A549 (cell line): ENCODE measurements around the gene SLC39A3. TPM values are rescaled to one million over a fixed set of nuclear protein-coding genes. Genes with fewer than 3 reads are reported as not detected.

Source experiments
- CBX8 ChIP-seq: fragments of 200-600 bp; sonication (generic); IDR thresholded peaks from 2 replicates; pipeline ENCODE4 v1.6.1; 2016
- CHD2 ChIP-seq: fragments of 150-350 bp; IDR thresholded peaks from 2 replicates; pipeline ENCODE4 v1.6.1; 2014; ENCODE audit warnings: low read length; ENCODE audit not compliant: partially characterized antibody
- CHD4 ChIP-seq: fragments of 200-600 bp; sonication (generic); IDR thresholded peaks from 2 replicates; pipeline ENCODE4 v1.6.1; 2016; ENCODE audit warnings: antibody characterized with exemption, mild to moderate bottlenecking, borderline replicate concordance
- EHMT2 ChIP-seq: fragments of 200-600 bp; sonication (generic); IDR thresholded peaks from 2 replicates; pipeline ENCODE4 v1.6.1; 2016; ENCODE audit warnings: antibody characterized with exemption, low read depth, mild to moderate bottlenecking, moderate library complexity
- FOSB ChIP-seq: fragments of 250-450 bp; sonication (Bioruptor Pico); IDR thresholded peaks from 2 replicates; pipeline ENCODE4 v1.5.0; 2020; ENCODE audit warnings: mild to moderate bottlenecking, moderate library complexity
- HMGXB4 ChIP-seq: fragments of 250-450 bp; sonication (Bioruptor Pico); IDR thresholded peaks from 2 replicates; pipeline ENCODE4 v1.5.0; 2021; ENCODE audit warnings: mild to moderate bottlenecking, moderate library complexity, borderline replicate concordance
- HOXB13 ChIP-seq: fragments of 250-450 bp; sonication (Bioruptor Pico); IDR thresholded peaks from 2 replicates; pipeline ENCODE4 v1.5.0; 2020; ENCODE audit warnings: low read depth, mild to moderate bottlenecking, moderate library complexity
- JUN ChIP-seq, 2 experiments: fragments of >200 bp; sonication (Bioruptor Twin); formaldehyde crosslinking; IDR thresholded peaks; 2 replicates in 1 of 2; 3 replicates in 1 of 2; pipeline ENCODE4 v1.6.1; 2016 to 2017
- MYC ChIP-seq: IDR thresholded peaks from 2 replicates; pipeline ENCODE4 v1.6.1; 2012; ENCODE audit warnings: mild to moderate bottlenecking, inconsistent platforms, low read length, improper control_type of control experiment, borderline replicate concordance
- NFE2L2 ChIP-seq: fragments of 150-350 bp; conservative IDR thresholded peaks from 2 replicates; pipeline ENCODE4 v1.6.1; 2014; ENCODE audit warnings: low read length
- NR3C1 ChIP-seq: fragments of >200 bp; sonication (Bioruptor Twin); formaldehyde crosslinking; IDR thresholded peaks from 3 replicates; pipeline ENCODE4 v1.6.1; 2017
- PBX3 ChIP-seq: IDR thresholded peaks from 2 replicates; pipeline ENCODE4 v1.6.1; 2012
- PHF8 ChIP-seq: fragments of 200-600 bp; sonication (generic); IDR thresholded peaks from 2 replicates; pipeline ENCODE4 v1.6.1; 2016; ENCODE audit warnings: low read depth, mild to moderate bottlenecking, antibody characterized with exemption, moderate library complexity, borderline replicate concordance
- POLR2A ChIP-seq: IDR thresholded peaks from 2 replicates; pipeline ENCODE4 v1.6.1; 2012; ENCODE audit warnings: mild to moderate bottlenecking, low read length
- POLR2AphosphoS2 ChIP-seq: conservative IDR thresholded peaks from 2 replicates; pipeline ENCODE4 v1.6.1; 2012; ENCODE audit warnings: low read length, improper control_type of control experiment, inconsistent platforms
- RCOR1 ChIP-seq: fragments of 150-350 bp; IDR thresholded peaks from 2 replicates; pipeline ENCODE4 v1.6.1; 2014; ENCODE audit warnings: antibody characterized with exemption, low read length, low read depth
- SREBF2 ChIP-seq: fragments of 450-650 bp; IDR thresholded peaks from 2 replicates; pipeline ENCODE4 v1.6.1; 2014; ENCODE audit warnings: mild to moderate bottlenecking, moderate library complexity
- TP53 ChIP-seq: fragments of 250-450 bp; sonication (Bioruptor Pico); IDR thresholded peaks from 2 replicates; pipeline ENCODE4 v1.5.0; 2021; ENCODE audit warnings: mild to moderate bottlenecking, moderate library complexity
- ZNF302 ChIP-seq: fragments of 250-450 bp; sonication (Bioruptor Pico); IDR thresholded peaks from 2 replicates; pipeline ENCODE4 v1.9.0; 2021; ENCODE audit warnings: inconsistent platforms, mild to moderate bottlenecking, moderate library complexity
- ZSCAN20 ChIP-seq: fragments of 250-450 bp; sonication (Bioruptor Pico); IDR thresholded peaks from 2 replicates; pipeline ENCODE4 v1.8.0; 2022; ENCODE audit warnings: mild to moderate bottlenecking, moderate library complexity
- polyA plus RNA-seq, 4 experiments: library from polyadenylated mRNA; depleted of rRNA in 3 of 4; stranded (reverse); fragments of >200 nt; fragmentation: RNase III in 1 of 4; extraction: RNeasy Plus Mini Kit Qiagen cat#74134 plus additional on column Dnase treatment in 1 of 4; gene quantifications; 2 replicates in 3 of 4; 3 replicates in 1 of 4; pipeline ENCODE4 v1.2.3, GENCODE V29; 2011 to 2017
- TF ChIP-seq, protein P1 (sequence below): fragments of 250-450 bp; sonication (Bioruptor Pico); IDR thresholded peaks from 2 replicates; pipeline ENCODE4 v1.5.0; 2020; ENCODE audit warnings: low read depth, mild to moderate bottlenecking, moderate library complexity
- TF ChIP-seq, protein P2 (sequence below): fragments of 200-600 bp; sonication (generic); IDR thresholded peaks from 2 replicates; pipeline ENCODE4 v1.6.1; 2016; ENCODE audit warnings: antibody characterized with exemption, mild to moderate bottlenecking, moderate library complexity
- TF ChIP-seq, protein P3 (sequence below): fragments of >200 bp; sonication (Bioruptor Twin); formaldehyde crosslinking; IDR thresholded peaks from 2 replicates; pipeline ENCODE4 v1.6.1; 2016
- TF ChIP-seq, protein P4 (sequence below): IDR thresholded peaks from 2 replicates; pipeline ENCODE4 v1.6.1; 2012

SLC39A3 gene
- polyA plus RNA-seq, 2 of the 4 experiments (the other 2 are of a cell fraction) = 28.3 to 29.6 TPM

DNA sequence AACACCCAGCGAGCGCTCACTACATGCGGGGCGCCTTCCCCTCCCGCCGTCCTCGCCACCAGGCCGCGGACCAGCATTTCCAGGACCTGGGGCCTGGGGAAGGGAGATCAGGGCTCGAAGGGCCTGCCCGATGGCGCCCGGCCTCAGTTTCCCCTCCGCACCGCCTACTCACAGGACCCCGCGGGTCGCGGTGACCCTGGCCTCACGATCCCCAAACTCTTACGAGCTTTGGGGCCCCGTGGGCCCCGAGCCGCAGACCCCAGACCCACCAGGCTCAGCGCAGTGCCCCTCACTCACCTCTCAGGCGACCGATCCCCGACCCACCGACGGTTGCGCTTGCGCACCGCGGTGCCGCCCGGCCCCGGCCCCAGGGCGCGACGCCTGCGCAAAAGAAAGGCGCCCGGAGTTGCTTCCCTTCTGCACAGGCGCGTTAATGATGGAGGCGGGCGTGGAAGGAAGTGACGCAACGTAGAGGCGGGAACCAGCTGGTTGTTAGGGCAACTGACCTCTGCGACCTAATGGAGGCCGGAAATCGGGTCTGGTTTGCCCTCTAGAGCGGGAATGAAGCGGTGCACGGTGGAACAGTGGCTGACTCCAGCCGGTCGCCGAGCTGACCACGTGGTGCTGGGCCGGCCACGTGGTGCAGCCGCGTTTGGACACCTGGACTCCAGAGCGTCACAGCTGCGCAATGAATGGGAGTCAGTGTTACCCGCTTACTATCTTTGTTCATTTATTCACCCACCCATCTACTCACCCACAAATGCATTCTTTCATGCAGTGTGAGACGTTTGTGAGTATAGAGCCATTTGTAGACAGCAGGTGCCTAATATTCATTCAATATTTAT is 43.3 kb upstream of the SLC39A3 start, which contains the start of gene SGTA (continued):
- TF ChIP-seq, protein P1, sequence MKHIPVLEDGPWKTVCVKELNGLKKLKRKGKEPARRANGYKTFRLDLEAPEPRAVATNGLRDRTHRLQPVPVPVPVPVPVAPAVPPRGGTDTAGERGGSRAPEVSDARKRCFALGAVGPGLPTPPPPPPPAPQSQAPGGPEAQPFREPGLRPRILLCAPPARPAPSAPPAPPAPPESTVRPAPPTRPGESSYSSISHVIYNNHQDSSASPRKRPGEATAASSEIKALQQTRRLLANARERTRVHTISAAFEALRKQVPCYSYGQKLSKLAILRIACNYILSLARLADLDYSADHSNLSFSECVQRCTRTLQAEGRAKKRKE (CRISPR knock-in tag) = peak; percentile 97
- TF ChIP-seq PBX3 (no peak), ZSCAN20 (no peak), HMGXB4 (CRISPR knock-in tag) (no peak), POLR2AphosphoS2 (no peak), TP53 (no peak), CBX8 (no peak), MYC (peak; percentile 97), PHF8 (peak; percentile 56; the same call in 1 of the 2 replicates), NR3C1 (no peak), ZNF302 (CRISPR knock-in tag) (no peak; the same call in 1 of the 2 replicates), FOSB (no peak), POLR2A (peak; percentile 59), HOXB13 (peak; percentile 81), CHD2 (no peak), NFE2L2 (no peak), EHMT2 (no peak), SREBF2 (no peak), CHD4 (no peak), JUN (IDR thresholded peaks at IDR 0.05) (peak in 1 of 2 experiments; percentile 53; a peak in 1 of 5 replicates), RCOR1 (no peak)
- TF ChIP-seq, protein P2, sequence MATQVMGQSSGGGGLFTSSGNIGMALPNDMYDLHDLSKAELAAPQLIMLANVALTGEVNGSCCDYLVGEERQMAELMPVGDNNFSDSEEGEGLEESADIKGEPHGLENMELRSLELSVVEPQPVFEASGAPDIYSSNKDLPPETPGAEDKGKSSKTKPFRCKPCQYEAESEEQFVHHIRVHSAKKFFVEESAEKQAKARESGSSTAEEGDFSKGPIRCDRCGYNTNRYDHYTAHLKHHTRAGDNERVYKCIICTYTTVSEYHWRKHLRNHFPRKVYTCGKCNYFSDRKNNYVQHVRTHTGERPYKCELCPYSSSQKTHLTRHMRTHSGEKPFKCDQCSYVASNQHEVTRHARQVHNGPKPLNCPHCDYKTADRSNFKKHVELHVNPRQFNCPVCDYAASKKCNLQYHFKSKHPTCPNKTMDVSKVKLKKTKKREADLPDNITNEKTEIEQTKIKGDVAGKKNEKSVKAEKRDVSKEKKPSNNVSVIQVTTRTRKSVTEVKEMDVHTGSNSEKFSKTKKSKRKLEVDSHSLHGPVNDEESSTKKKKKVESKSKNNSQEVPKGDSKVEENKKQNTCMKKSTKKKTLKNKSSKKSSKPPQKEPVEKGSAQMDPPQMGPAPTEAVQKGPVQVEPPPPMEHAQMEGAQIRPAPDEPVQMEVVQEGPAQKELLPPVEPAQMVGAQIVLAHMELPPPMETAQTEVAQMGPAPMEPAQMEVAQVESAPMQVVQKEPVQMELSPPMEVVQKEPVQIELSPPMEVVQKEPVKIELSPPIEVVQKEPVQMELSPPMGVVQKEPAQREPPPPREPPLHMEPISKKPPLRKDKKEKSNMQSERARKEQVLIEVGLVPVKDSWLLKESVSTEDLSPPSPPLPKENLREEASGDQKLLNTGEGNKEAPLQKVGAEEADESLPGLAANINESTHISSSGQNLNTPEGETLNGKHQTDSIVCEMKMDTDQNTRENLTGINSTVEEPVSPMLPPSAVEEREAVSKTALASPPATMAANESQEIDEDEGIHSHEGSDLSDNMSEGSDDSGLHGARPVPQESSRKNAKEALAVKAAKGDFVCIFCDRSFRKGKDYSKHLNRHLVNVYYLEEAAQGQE = no peak
- TF ChIP-seq, protein P3, sequence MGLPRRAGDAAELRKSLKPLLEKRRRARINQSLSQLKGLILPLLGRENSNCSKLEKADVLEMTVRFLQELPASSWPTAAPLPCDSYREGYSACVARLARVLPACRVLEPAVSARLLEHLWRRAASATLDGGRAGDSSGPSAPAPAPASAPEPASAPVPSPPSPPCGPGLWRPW = no peak
- TF ChIP-seq, protein P4, sequence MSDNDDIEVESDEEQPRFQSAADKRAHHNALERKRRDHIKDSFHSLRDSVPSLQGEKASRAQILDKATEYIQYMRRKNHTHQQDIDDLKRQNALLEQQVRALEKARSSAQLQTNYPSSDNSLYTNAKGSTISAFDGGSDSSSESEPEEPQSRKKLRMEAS = peak; percentile 100
